Chondrocyte (in vitro differentiated cells): ENCODE results near the gene EEF2K. TPM values are rescaled to one million over a fixed set of nuclear protein-coding genes. Genes with fewer than 3 reads are reported as not detected.
"Not testable (repeated sequence)": the region's sequence is repeated elsewhere in the genome, so short reads cannot be mapped to it uniquely, and the experiment has no call there.

Experiments used
- DNase-seq: peaks from one replicate; pipeline ENCODE4 v3.0.0; 2021; ENCODE audit warnings: mixed read lengths, low spot score
- H3K27ac Mint-ChIP-seq: one replicate; pipeline ENCODE4 v1.8.0; 2021; ENCODE audit warnings: mild to moderate bottlenecking, moderate library complexity, mixed read lengths; ENCODE audit not compliant: unreplicated experiment
- H3K27me3 Mint-ChIP-seq: 2 replicates; pipeline ENCODE4 v1.8.0; 2021; ENCODE audit warnings: low read depth, mixed read lengths
- H3K36me3 Mint-ChIP-seq: 2 replicates; pipeline ENCODE4 v1.8.0; 2021; ENCODE audit warnings: low read depth, mixed read lengths
- H3K4me1 Mint-ChIP-seq: 2 replicates; pipeline ENCODE4 v1.8.0; 2021; ENCODE audit warnings: low read depth, mild to moderate bottlenecking, mixed read lengths
- H3K4me3 Mint-ChIP-seq: one replicate; pipeline ENCODE4 v1.8.0; 2021; ENCODE audit warnings: mild to moderate bottlenecking, moderate library complexity, mixed read lengths; ENCODE audit not compliant: unreplicated experiment
- H3K9me3 Mint-ChIP-seq: 2 replicates; pipeline ENCODE4 v1.8.0; 2021; ENCODE audit warnings: low read depth, mixed read lengths
- CTCF ChIP-seq: fragments of 200-600 bp; sonication (generic); IDR thresholded peaks from 2 replicates; pipeline ENCODE4 v1.5.0; 2021; ENCODE audit warnings: antibody characterized with exemption, mild to moderate bottlenecking, moderate library complexity
- total RNA-seq: library from RNA; stranded (reverse); gene quantifications from 3 replicates; pipeline ENCODE4 v1.2.1, GENCODE V29; 2021

The EEF2K gene
- total RNA-seq, 1 donor from 2014 or later = 32.6 TPM

- Mint-ChIP-seq H3K27ac (no peak overlapping the region), H3K27me3 (peaks cover 31% of the 10 kb centered on the region), H3K4me3 (no peak overlapping the region), H3K9me3 (peaks cover 5% of the 10 kb centered on the region), H3K36me3 (peaks cover 4% of the 10 kb centered on the region), H3K4me1 (no peaks in the 10 kb centered on the region)
- DNase-seq = no peak
- no peak for TF ChIP-seq CTCF
These were observed 41.6 kb upstream of the EEF2K start for GRCh38 chr16:22164482-22164881.

GRCh38 chr16:22165508-22166285, 40.4 kb upstream of the EEF2K start:
- H3K9me3 Mint-ChIP-seq = peaks cover 5% of the 10 kb centered on the region
- no peaks in the 10 kb centered on the region for H3K4me1 Mint-ChIP-seq
- H3K27ac Mint-ChIP-seq = no peak overlapping the region
- H3K4me3 Mint-ChIP-seq = no peak overlapping the region
- H3K27me3 Mint-ChIP-seq = peaks cover 22% of the 10 kb centered on the region
- no peak for DNase-seq
- no peak for TF ChIP-seq CTCF
- H3K36me3 Mint-ChIP-seq = peaks cover 4% of the 10 kb centered on the region

GRCh38 chr16:22171953-22172352, 34.1 kb upstream of the EEF2K start:
- DNase-seq = no peak
- Mint-ChIP-seq H3K4me3 (no peak overlapping the region), H3K9me3 (no peaks in the 10 kb centered on the region), H3K36me3 (no peaks in the 10 kb centered on the region), H3K27ac (no peak overlapping the region), H3K27me3 (peaks cover 6% of the 10 kb centered on the region), H3K4me1 (no peaks in the 10 kb centered on the region)
- TF ChIP-seq CTCF = no peak

- not testable (repeated sequence) for H3K4me1 Mint-ChIP-seq, H3K27ac Mint-ChIP-seq, H3K9me3 Mint-ChIP-seq, H3K27me3 Mint-ChIP-seq, DNase-seq, H3K36me3 Mint-ChIP-seq, H3K4me3 Mint-ChIP-seq
These were observed 33.4 kb upstream of the EEF2K start for GRCh38 chr16:22172642-22173041.

- H3K4me1 Mint-ChIP-seq = no peaks in the 10 kb centered on the region
- H3K36me3 Mint-ChIP-seq = no peaks in the 10 kb centered on the region
- H3K9me3 Mint-ChIP-seq = no peaks in the 10 kb centered on the region
- no peak for DNase-seq
- no peak overlapping the region for H3K4me3 Mint-ChIP-seq
- peaks cover 17% of the 10 kb centered on the region for H3K27me3 Mint-ChIP-seq
- H3K27ac Mint-ChIP-seq = no peak overlapping the region
- no peak for TF ChIP-seq CTCF
These were observed 31.4 kb upstream of the EEF2K start for GRCh38 chr16:22174642-22175041.
